KOPT-K1 (cell line): ENCODE data around the gene ADA.

Experiments
- H3K27ac ChIP-seq: fragments of 200-600 bp; sonication (generic); 2 replicates; pipeline ENCODE4 v1.5.1; 2016; ENCODE audit warnings: antibody characterized with exemption, mild to moderate bottlenecking, low read depth, low read length; ENCODE audit not compliant: poor library complexity, severe bottlenecking
- H3K36me3 ChIP-seq: fragments of 200-600 bp; sonication (generic); 2 replicates; pipeline ENCODE4 v1.5.1; 2017; ENCODE audit warnings: antibody characterized with exemption, mild to moderate bottlenecking, low read length, moderate library complexity; ENCODE audit not compliant: insufficient read depth
- H3K9me3 ChIP-seq: fragments of 200-600 bp; sonication (generic); 2 replicates; pipeline ENCODE4 v1.5.1; 2017; ENCODE audit warnings: antibody characterized with exemption, low read length, mild to moderate bottlenecking; ENCODE audit not compliant: insufficient read depth, poor library complexity, severe bottlenecking

Gene ADA

GRCh38 chr20:44643596-44644229 is 7.8 kb downstream of the ADA start:
- H3K9me3 ChIP-seq, result no peaks in the 10 kb centered on the region
- peak overlapping the region; percentile 95 for H3K27ac ChIP-seq

GRCh38 chr20:44643154-44643519 is 8.4 kb downstream of the ADA start:
- Histone ChIP-seq H3K9me3 (no peaks in the 10 kb centered on the region), H3K27ac (peak overlapping the region; percentile 95), H3K36me3 (peaks cover 78% of the 10 kb centered on the region)

More at GRCh38 chr20:44643596-44644229, 7.8 kb downstream of the ADA start:
- peaks cover 78% of the 10 kb centered on the region for H3K36me3 ChIP-seq

GRCh38 chr20:44642203-44643153 is 9.0 kb downstream of the ADA start:
- H3K36me3 ChIP-seq, result peaks cover 78% of the 10 kb centered on the region

GRCh38 chr20:44641325-44641724 is 10.2 kb downstream of the ADA start:
- Histone ChIP-seq H3K9me3 (no peaks in the 10 kb centered on the region), H3K36me3 (peaks cover 84% of the 10 kb centered on the region), H3K27ac (peak overlapping the region; percentile 95)

More at GRCh38 chr20:44642203-44643153, 9.0 kb downstream of the ADA start:
- Histone ChIP-seq H3K27ac (peak overlapping the region; percentile 95), H3K9me3 (no peaks in the 10 kb centered on the region)

- peaks cover 92% of the 10 kb centered on the region for H3K36me3 ChIP-seq
- no peaks in the 10 kb centered on the region for H3K9me3 ChIP-seq
- H3K27ac ChIP-seq, result peak overlapping the region; percentile 95
Observed at GRCh38 chr20:44640522-44640921, 11.0 kb downstream of the ADA start.

GRCh38 chr20:44637522-44638372 is 13.8 kb downstream of the ADA start:
- Histone ChIP-seq H3K36me3 (peaks cover 100% of the 10 kb centered on the region), H3K27ac (peak overlapping the region; percentile 34), H3K9me3 (no peaks in the 10 kb centered on the region)

GRCh38 chr20:44637042-44637441 is 14.5 kb downstream of the ADA start:
- Histone ChIP-seq H3K36me3 (peaks cover 100% of the 10 kb centered on the region), H3K27ac (peak overlapping the region; percentile 34)

GRCh38 chr20:44635877-44636276 is 15.6 kb downstream of the ADA start:
- Histone ChIP-seq H3K27ac (peak overlapping the region; percentile 5), H3K36me3 (peaks cover 100% of the 10 kb centered on the region), H3K9me3 (no peaks in the 10 kb centered on the region)

More at GRCh38 chr20:44637042-44637441, 14.5 kb downstream of the ADA start:
- H3K9me3 ChIP-seq, result no peaks in the 10 kb centered on the region

GRCh38 chr20:44633872-44634600 is 17.5 kb downstream of the ADA start:
- H3K9me3 ChIP-seq, result no peaks in the 10 kb centered on the region
- H3K27ac ChIP-seq, result peak overlapping the region; percentile 2
- H3K36me3 ChIP-seq, result peaks cover 100% of the 10 kb centered on the region

- Histone ChIP-seq H3K27ac (peak overlapping the region; percentile 2), H3K9me3 (no peaks in the 10 kb centered on the region), H3K36me3 (peaks cover 99% of the 10 kb centered on the region)
Observed at GRCh38 chr20:44633187-44633810, 18.2 kb downstream of the ADA start.

- no peaks in the 10 kb centered on the region for H3K9me3 ChIP-seq
- H3K36me3 ChIP-seq, result peaks cover 99% of the 10 kb centered on the region
- peak overlapping the region; percentile 17 for H3K27ac ChIP-seq
Observed at GRCh38 chr20:44632103-44632752, 19.3 kb downstream of the ADA start.

- Histone ChIP-seq H3K36me3 (peaks cover 99% of the 10 kb centered on the region), H3K9me3 (no peaks in the 10 kb centered on the region), H3K27ac (no peak overlapping the region)
Observed at GRCh38 chr20:44630297-44630696, 21.2 kb downstream of the ADA start.

- Histone ChIP-seq H3K27ac (no peak overlapping the region), H3K36me3 (peaks cover 99% of the 10 kb centered on the region)
Observed at GRCh38 chr20:44629542-44629941, 22.0 kb downstream of the ADA start.

More at GRCh38 chr20:44629542-44629941, 22.0 kb downstream of the ADA start:
- H3K9me3 ChIP-seq, result no peaks in the 10 kb centered on the region
